ENCODE data around the gene SART3. TPM values are rescaled to one million over a fixed set of nuclear protein-coding genes. Genes with fewer than 3 reads are reported as not detected.

Gene SART3
- total and polyA plus RNA-seq, 8 donors = 11.7 to 106 (median 51.1) TPM

DNA sequence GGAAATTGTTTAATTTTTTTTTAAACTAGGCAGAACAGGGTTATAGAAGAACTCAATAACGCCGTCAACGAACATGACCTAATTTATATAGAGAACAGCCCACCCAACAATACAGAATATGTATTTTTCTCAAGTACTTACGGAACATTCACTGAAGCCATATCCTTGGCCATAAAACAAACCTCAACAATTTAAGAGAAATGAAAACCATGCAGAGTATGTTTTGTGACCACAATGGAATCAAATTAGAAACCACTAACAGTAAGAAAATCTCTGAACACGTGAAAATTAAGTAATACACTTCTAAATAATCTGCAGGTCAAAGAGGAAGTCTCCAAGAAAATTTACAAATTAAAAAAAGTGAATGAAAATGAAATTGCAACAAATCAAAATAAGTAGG is 9.4 kb downstream of the SART3 start:
- H3K9me3 ChIP-seq = no peaks in the 10 kb centered on the region
- no peaks in the 10 kb centered on the region for H3K27me3 ChIP-seq
- intact Hi-C loops (cut with DNase I; ENCODE audit: low total_unique reads) = no loop called here
- H3K27ac ChIP-seq = no peak overlapping the region
- WGBS, 5 donors = 71 to 85% (median 79%) methylated on average over 5 of the region's 5 CpGs
- TF ChIP-seq, protein P1, sequence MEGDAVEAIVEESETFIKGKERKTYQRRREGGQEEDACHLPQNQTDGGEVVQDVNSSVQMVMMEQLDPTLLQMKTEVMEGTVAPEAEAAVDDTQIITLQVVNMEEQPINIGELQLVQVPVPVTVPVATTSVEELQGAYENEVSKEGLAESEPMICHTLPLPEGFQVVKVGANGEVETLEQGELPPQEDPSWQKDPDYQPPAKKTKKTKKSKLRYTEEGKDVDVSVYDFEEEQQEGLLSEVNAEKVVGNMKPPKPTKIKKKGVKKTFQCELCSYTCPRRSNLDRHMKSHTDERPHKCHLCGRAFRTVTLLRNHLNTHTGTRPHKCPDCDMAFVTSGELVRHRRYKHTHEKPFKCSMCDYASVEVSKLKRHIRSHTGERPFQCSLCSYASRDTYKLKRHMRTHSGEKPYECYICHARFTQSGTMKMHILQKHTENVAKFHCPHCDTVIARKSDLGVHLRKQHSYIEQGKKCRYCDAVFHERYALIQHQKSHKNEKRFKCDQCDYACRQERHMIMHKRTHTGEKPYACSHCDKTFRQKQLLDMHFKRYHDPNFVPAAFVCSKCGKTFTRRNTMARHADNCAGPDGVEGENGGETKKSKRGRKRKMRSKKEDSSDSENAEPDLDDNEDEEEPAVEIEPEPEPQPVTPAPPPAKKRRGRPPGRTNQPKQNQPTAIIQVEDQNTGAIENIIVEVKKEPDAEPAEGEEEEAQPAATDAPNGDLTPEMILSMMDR (IDR thresholded peaks at IDR 0.05) = no peak
- TF ChIP-seq POLR2A (IDR thresholded peaks at IDR 0.05) (no peak), EP300 (IDR thresholded peaks at IDR 0.05) (no peak), POLR2AphosphoS5 (IDR thresholded peaks at IDR 0.05) (no peak)
- H3K4me1 ChIP-seq = peaks cover 5 to 72% (median 36%) of the 10 kb centered on the region in 4 donors
- DNase-seq = no peak
- H3K36me3 ChIP-seq = peaks cover 19 to 35% (median 33%) of the 10 kb centered on the region in 4 donors
- no peak overlapping the region for H3K4me3 ChIP-seq

DNA sequence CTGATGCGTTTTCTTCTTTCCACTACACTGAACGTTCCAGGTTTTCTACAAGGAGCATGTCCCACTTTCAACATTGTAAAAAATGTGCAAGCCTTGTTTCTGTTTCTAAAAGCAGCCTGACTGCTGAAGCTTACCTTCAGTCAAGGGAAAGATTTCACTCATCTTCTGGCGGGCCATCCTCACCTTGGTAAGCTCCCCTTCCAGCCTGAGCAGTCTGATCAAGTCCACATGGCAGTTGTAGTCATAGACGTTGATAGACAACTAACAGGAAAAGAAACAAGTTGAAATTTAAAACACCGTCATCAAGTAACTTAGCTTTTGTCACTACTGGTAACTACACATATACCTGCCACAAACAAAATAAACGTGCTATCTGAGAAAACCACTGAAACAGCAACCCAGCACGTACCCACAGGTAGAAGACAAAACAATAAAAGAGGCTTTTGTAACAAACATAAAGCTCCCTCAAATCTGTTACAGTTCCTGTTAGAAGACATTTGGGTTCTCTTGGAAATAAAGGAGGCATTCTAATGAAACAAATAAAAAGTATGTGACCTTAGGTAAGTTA is 11.9 kb downstream of the SART3 start:
- 64 to 76% (median 67%) methylated on average over 7 of the region's 7 CpGs for WGBS, 5 donors
- TF ChIP-seq POLR2AphosphoS5 (IDR thresholded peaks at IDR 0.05) (no peak), POLR2A (IDR thresholded peaks at IDR 0.05) (no peak), EP300 (IDR thresholded peaks at IDR 0.05) (no peak)
- TF ChIP-seq, protein P1 (IDR thresholded peaks at IDR 0.05) = no peak
- no peak for DNase-seq

DNA sequence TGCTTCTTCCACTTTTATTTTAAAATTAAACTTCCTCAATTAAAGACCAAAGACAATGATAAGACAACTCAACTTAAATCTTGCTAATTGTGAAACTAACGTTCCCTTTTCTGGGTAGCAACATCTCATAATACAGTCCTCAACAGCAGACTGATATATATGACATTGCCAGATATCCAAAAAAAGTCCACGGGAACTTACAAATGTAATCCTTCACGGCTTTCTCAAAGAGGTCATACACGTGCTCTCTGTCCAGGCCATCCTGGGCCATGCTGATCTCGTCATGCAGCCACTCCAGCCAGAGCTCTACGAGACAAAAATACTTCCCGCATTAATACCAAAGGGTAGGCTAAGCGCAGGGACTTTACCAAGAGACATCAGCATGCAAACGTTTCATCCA is 13.3 kb downstream of the SART3 start:
- 78 to 90% (median 87%) methylated on average over 9 of the region's 9 CpGs for WGBS, 5 donors
- H3K27ac ChIP-seq = no peak overlapping the region
- H3K9me3 ChIP-seq = no peaks in the 10 kb centered on the region
- peaks cover 56 to 66% (median 65%) of the 10 kb centered on the region in 4 donors for H3K36me3 ChIP-seq
- peaks cover 0 to 34% (median 15%) of the 10 kb centered on the region in 4 donors for H3K4me1 ChIP-seq
- no peak overlapping the region for H3K4me3 ChIP-seq
- intact Hi-C loops (cut with DNase I; ENCODE audit: low total_unique reads) = no loop called here
- DNase-seq = no peak
- TF ChIP-seq EP300 (IDR thresholded peaks at IDR 0.05) (no peak), POLR2A (IDR thresholded peaks at IDR 0.05) (no peak), POLR2AphosphoS5 (IDR thresholded peaks at IDR 0.05) (no peak)
- TF ChIP-seq, protein P1 (IDR thresholded peaks at IDR 0.05) = no peak
- no peaks in the 10 kb centered on the region for H3K27me3 ChIP-seq

More for the DNA sequence above, 11.9 kb downstream of the SART3 start:
- H3K4me3 ChIP-seq = no peak overlapping the region
- no peaks in the 10 kb centered on the region for H3K27me3 ChIP-seq
- intact Hi-C loops (cut with DNase I; ENCODE audit: low total_unique reads) = no loop called here
- H3K9me3 ChIP-seq = no peaks in the 10 kb centered on the region
- peaks cover 44 to 53% (median 51%) of the 10 kb centered on the region in 4 donors for H3K36me3 ChIP-seq
- peaks cover 0 to 48% (median 19%) of the 10 kb centered on the region in 4 donors for H3K4me1 ChIP-seq
- H3K27ac ChIP-seq = no peak overlapping the region

DNA sequence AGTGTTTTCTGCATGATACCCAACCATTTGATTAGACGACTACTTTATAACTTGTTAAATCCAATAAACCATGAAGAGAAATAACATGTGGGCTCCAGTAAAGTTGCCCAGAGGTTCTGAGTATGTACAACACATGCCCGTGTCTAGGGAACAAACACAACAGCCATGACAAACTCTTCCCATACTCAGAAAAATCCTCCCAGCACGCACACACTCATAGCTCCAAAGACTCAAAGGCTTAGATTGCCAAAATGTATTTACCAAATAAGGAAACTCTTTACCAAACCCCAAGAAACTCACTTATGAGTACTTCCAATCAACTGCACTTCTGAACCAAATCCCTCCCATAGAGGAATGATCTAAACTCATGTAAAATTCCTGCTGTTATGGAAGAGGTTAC is 17.3 kb downstream of the SART3 start:
- Histone ChIP-seq H3K4me3 (no peak overlapping the region), H3K36me3 (peaks cover 63 to 93% (median 79%) of the 10 kb centered on the region in 4 donors), H3K27me3 (no peaks in the 10 kb centered on the region), H3K27ac (no peak overlapping the region), H3K4me1 (peaks cover 0 to 33% (median 9%) of the 10 kb centered on the region in 4 donors), H3K9me3 (no peaks in the 10 kb centered on the region)
- 83 to 93% (median 90%) methylated on average over 3 of the region's 3 CpGs for WGBS, 5 donors
- TF ChIP-seq POLR2AphosphoS5 (IDR thresholded peaks at IDR 0.05) (no peak), EP300 (IDR thresholded peaks at IDR 0.05) (no peak)
- TF ChIP-seq, protein P1 (IDR thresholded peaks at IDR 0.05) = no peak
- DNase-seq = no peak
- intact Hi-C loops (cut with DNase I; ENCODE audit: low total_unique reads) = no loop called here
